Spleen (tissue), 11 donors: ENCODE measurements around the gene MYO15A. TPM values are rescaled to one million over a fixed set of nuclear protein-coding genes. Genes with fewer than 3 reads are reported as not detected.

Experiments
- DNase-seq: peaks from one replicate; pipeline ENCODE4 v3.0.0-alpha.2; 2020
- H3K27ac ChIP-seq, 8 donors: fragments of 200-600 bp; sonication (generic) in 7 of 8; 1 replicate in 4 of 8; 2 replicates in 4 of 8; pipeline versions ENCODE4 v1.5.0 to v1.8.0; 2016 to 2021; ENCODE audit warnings: inconsistent platforms in 4 of 8, mild to moderate bottlenecking in 4 of 8, moderate library complexity in 1 of 8
- H3K27me3 ChIP-seq, 7 donors: fragments of 200-600 bp; sonication (generic) in 6 of 7; replicated peaks in 1 of 7; 1 replicate in 4 of 7; 2 replicates in 3 of 7; pipeline versions ENCODE4 v1.5.0 to v1.8.0; 2016 to 2021; ENCODE audit warnings: inconsistent platforms in 3 of 7, mild to moderate bottlenecking in 1 of 7
- H3K36me3 ChIP-seq, 6 donors: fragments of 200-600 bp; sonication (generic) in 5 of 6; 1 replicate in 4 of 6; 2 replicates in 2 of 6; pipeline versions ENCODE4 v1.5.0 to v1.8.0; 2016 to 2021; ENCODE audit warnings: inconsistent platforms in 2 of 6
- H3K4me1 ChIP-seq, 6 donors: fragments of 200-600 bp; sonication (generic) in 5 of 6; 1 replicate in 3 of 6; 2 replicates in 3 of 6; pipeline versions ENCODE4 v1.5.0 to v1.8.0; 2016 to 2021; ENCODE audit warnings: inconsistent platforms in 3 of 6
- H3K4me3 ChIP-seq, 8 donors: fragments of 200-600 bp; sonication (generic) in 7 of 8; 1 replicate in 4 of 8; 2 replicates in 4 of 8; pipeline versions ENCODE4 v1.5.0 to v1.8.0; 2016 to 2021; ENCODE audit warnings: inconsistent platforms in 4 of 8, mild to moderate bottlenecking in 4 of 8, moderate library complexity in 2 of 8
- H3K9me3 ChIP-seq, 8 donors: fragments of 200-600 bp; sonication (generic) in 7 of 8; 1 replicate in 4 of 8; 2 replicates in 4 of 8; pipeline versions ENCODE4 v1.5.0 to v1.8.0; 2016 to 2021; ENCODE audit warnings: inconsistent platforms in 4 of 8
- POLR2A ChIP-seq, 3 donors: fragments of 450-650 bp; IDR thresholded peaks; one replicate each; pipeline ENCODE4 v1.5.1; 2017; ENCODE audit warnings: antibody characterized with exemption in 3 of 3, mild to moderate bottlenecking in 1 of 3
- POLR2AphosphoS5 ChIP-seq, 3 donors: sonication (generic); formaldehyde crosslinking; IDR thresholded peaks; one replicate each; pipeline ENCODE4 v1.5.1; 2017; ENCODE audit warnings: antibody characterized with exemption in 3 of 3
- WGBS, 5 donors: extraction: QIAGEN DNeasy Blood & Tissue Kit in 3 of 5; methylation state at CpG; one replicate each; pipeline versions ENCODE4 v1.1.5 to v1.1.7; 2013 to 2018; 5-methylcytosine and 5-hydroxymethylcytosine counted together
- intact Hi-C: fragments of 100-400 bp; cut with DNase I; formaldehyde crosslinking; loops from one replicate; pipeline ENCODE4 v1.15.0; 2023; ENCODE audit warnings: low total_unique reads
- polyA plus RNA-seq, 3 donors: library from polyadenylated mRNA; stranded (reverse); fragments of 200-250 nt; gene quantifications; one replicate each; pipeline ENCODE4 v1.2.1, GENCODE V29; 2013
- total RNA-seq, 7 donors: library from RNA; depleted of rRNA in 3 of 7; stranded (reverse); fragments of >200 nt in 3 of 7; fragmentation: NEBNext Ultra II Directional in 4 of 7; extraction: Animal tissue kit (Norgen Biotek cat#: 25700) in 4 of 7; gene quantifications; one replicate each; pipeline versions ENCODE4 v1.1.0 to v1.2.1, GENCODE V29; 2016 to 2021
- TF ChIP-seq, protein P1 (sequence below), 11 experiments: fragments of 200-600 bp in 7 of 11; fragments of 450-650 bp in 4 of 11; sonication (generic) in 4 of 11; IDR thresholded peaks in 8 of 11; conservative IDR thresholded peaks in 3 of 11; 1 replicate in 7 of 11; 2 replicates in 4 of 11; pipeline versions ENCODE4 v1.4.0 to v1.8.0; 2016 to 2021; ENCODE audit warnings: antibody characterized with exemption in 11 of 11, inconsistent platforms in 4 of 11, mild to moderate bottlenecking in 1 of 11
- donor health status: healthy with polysubstance abuse.
- donor health status: DM: no; HTN: no; CAD: no; lungs with moderate emphysema.
- donor health status: DM: no; HTN: no; CAD: no.
- donor health status: Bipolar disorder and iron deficiency.
- donor health status: healthy.
- donor health status: DM: no; HTN: no; CAD: no.
- donor health status: DM: yes; HTN: yes; CAD: no.

The MYO15A gene
- total and polyA plus RNA-seq, 10 donors: 0.26 to 1.9 (median 0.84) TPM

DNA sequence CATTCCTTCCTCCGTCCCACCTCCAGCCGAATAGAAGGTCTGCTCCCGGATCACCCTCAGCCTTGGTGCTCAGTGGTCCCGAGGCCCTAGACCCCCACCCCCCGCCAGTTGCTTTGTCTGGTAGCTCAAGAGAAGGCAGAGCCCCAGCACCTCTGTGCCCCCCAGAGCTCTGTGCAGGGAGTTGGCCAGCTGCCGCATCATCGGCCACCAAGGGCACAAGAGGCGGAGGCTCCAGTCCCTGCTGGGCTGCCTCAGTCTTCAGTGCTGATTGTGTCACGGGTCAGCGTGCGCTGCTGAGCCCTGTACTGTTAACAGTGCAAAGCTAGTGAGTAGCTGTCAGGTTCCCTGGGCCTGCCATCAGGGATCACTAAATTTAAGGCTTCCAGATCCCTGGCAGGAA is 43.0 kb upstream of the MYO15A start:
- Histone ChIP-seq H3K27me3 (no peaks in the 10 kb centered on the region), H3K4me1 (peaks cover 0 to 1% (median 0%) of the 10 kb centered on the region in 6 donors), H3K9me3 (no peaks in the 10 kb centered on the region), H3K36me3 (peaks cover 0 to 73% (median 35%) of the 10 kb centered on the region in 6 donors), H3K27ac (no peak overlapping the region), H3K4me3 (no peak overlapping the region)
- WGBS, 5 donors: 93 to 97% (median 95%) methylated on average over 10 to 11 of the region's 11 CpGs
- no peak for DNase-seq
- intact Hi-C loops: no loop called here
- TF ChIP-seq POLR2AphosphoS5 (IDR thresholded peaks at IDR 0.05): peak in 1 of 3 donors; percentile 25
- no peak for TF ChIP-seq POLR2A (IDR thresholded peaks at IDR 0.05)

DNA sequence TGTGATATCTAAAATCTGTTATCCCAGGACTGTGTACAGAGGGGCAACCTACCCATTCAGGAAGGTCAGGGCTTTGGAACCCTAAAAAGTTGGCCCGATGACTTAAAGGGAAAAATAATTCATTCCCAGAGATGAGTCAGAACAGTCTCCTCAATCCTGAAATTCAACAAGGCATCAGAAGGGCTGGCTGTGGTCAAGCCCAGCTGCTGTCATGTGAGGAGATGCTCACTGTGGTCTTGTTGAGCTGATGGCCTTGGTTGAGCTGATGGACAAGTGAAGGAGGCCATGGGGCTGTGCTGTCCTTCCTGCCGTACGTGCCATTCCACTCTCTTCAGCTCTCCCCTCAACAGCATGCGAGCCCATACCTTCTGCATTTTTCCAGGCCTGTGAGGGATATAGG is 41.7 kb upstream of the MYO15A start:
- 88 to 99% (median 96%) methylated on average over 4 of the region's 4 CpGs for WGBS, 5 donors
- peaks cover 0 to 60% (median 29%) of the 10 kb centered on the region in 6 donors for H3K36me3 ChIP-seq
- no peak overlapping the region for H3K27ac ChIP-seq
- TF ChIP-seq POLR2A (IDR thresholded peaks at IDR 0.05) (no peak), POLR2AphosphoS5 (IDR thresholded peaks at IDR 0.05) (no peak)
- TF ChIP-seq, protein P1, sequence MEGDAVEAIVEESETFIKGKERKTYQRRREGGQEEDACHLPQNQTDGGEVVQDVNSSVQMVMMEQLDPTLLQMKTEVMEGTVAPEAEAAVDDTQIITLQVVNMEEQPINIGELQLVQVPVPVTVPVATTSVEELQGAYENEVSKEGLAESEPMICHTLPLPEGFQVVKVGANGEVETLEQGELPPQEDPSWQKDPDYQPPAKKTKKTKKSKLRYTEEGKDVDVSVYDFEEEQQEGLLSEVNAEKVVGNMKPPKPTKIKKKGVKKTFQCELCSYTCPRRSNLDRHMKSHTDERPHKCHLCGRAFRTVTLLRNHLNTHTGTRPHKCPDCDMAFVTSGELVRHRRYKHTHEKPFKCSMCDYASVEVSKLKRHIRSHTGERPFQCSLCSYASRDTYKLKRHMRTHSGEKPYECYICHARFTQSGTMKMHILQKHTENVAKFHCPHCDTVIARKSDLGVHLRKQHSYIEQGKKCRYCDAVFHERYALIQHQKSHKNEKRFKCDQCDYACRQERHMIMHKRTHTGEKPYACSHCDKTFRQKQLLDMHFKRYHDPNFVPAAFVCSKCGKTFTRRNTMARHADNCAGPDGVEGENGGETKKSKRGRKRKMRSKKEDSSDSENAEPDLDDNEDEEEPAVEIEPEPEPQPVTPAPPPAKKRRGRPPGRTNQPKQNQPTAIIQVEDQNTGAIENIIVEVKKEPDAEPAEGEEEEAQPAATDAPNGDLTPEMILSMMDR (IDR thresholded peaks at IDR 0.05 in 8 of 11, conservative IDR thresholded peaks at IDR 0.05 in 3 of 11): no peak
- no peaks in the 10 kb centered on the region for H3K9me3 ChIP-seq
- H3K4me1 ChIP-seq: peaks cover 0 to 9% (median 0%) of the 10 kb centered on the region in 6 donors
- no peak for DNase-seq
- no peaks in the 10 kb centered on the region for H3K27me3 ChIP-seq
- intact Hi-C loops: no loop called here
- no peak overlapping the region for H3K4me3 ChIP-seq

DNA sequence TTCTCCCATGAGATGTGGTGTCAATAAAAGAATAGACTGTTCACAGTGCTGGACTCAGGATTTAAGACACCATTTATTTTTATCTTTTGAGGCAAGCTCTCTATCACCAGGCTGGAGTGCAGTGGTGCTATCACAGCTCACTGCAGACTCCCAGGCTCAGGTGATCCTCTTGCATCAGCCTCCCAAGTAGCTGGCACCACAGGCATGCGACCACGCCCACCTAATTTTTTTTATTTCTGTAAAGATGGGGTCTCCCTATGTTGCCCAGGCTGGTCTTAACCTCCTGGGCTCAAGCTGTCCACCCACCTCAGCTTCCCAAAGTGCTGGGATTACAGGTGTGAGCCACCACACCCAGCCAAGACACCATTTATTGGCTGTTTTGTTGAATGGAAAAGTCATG is 39.5 kb upstream of the MYO15A start:
- TF ChIP-seq POLR2A (IDR thresholded peaks at IDR 0.05) (no peak), POLR2AphosphoS5 (IDR thresholded peaks at IDR 0.05) (no peak)
- TF ChIP-seq, protein P1 (IDR thresholded peaks at IDR 0.05 in 8 of 11, conservative IDR thresholded peaks at IDR 0.05 in 3 of 11): no peak
- intact Hi-C loops: no loop called here
- Histone ChIP-seq H3K27ac (no peak overlapping the region), H3K4me3 (no peak overlapping the region), H3K27me3 (no peaks in the 10 kb centered on the region), H3K4me1 (peaks cover 0 to 9% (median 0%) of the 10 kb centered on the region in 6 donors), H3K36me3 (peaks cover 0 to 37% (median 12%) of the 10 kb centered on the region in 6 donors), H3K9me3 (no peaks in the 10 kb centered on the region)
- DNase-seq: no peak
- 90 to 100% (median 97%) methylated on average over 2 of the region's 2 CpGs for WGBS, 5 donors

DNA sequence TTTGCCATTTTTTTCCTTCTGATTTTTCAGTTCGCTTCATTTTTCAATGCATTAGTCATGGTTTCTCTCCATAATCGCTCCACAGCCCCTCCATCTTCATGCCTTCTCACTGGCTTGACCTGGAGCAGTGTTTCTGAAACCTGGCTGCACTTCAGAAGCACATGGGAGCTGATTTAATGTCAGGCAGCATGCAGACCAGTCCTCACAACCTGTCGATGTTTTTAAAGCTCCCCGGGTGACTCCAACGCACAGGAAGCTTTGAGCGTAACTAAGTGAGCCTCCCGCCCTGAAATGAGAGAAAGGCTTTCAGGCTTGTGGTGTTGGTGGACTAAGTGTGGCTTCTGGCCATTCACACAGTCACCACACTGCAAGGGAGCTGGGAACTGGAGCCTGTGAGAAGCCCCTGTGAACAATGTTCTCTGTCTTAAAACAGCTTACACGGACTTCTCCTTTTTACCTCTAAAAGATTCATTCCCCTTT is 37.7 kb upstream of the MYO15A start:
- Histone ChIP-seq H3K27ac (no peak overlapping the region), H3K4me3 (no peak overlapping the region), H3K4me1 (peaks cover 0 to 9% (median 0%) of the 10 kb centered on the region in 6 donors), H3K9me3 (no peaks in the 10 kb centered on the region), H3K36me3 (peaks cover 0 to 19% (median under 1%) of the 10 kb centered on the region in 6 donors), H3K27me3 (no peaks in the 10 kb centered on the region)
- TF ChIP-seq POLR2AphosphoS5 (IDR thresholded peaks at IDR 0.05) (no peak), POLR2A (IDR thresholded peaks at IDR 0.05) (no peak)
- TF ChIP-seq, protein P1 (IDR thresholded peaks at IDR 0.05 in 8 of 11, conservative IDR thresholded peaks at IDR 0.05 in 3 of 11): no peak
- intact Hi-C loops: no loop called here
- DNase-seq: no peak
- 13 to 24% (median 21%) methylated on average over 8 of the region's 8 CpGs for WGBS, 5 donors
